Activated T-helper 2 cell treated with anti-CD3 and anti-CD28 coated beads, Interferon-gamma antibody, Interleukin-2, Interleukin-4, amounts not matched to agents 10 μg/mL and 5 μg/mL and 100 μg/mL, durations not matched to agents 14 hours and 24 hours and 36 hours (primary cell): ENCODE measurements around the gene ARF4. TPM values are rescaled to one million over a fixed set of nuclear protein-coding genes. Genes with fewer than 3 reads are reported as not detected.

ENCODE experiments used
- DNase-seq: peaks from one replicate; pipeline ENCODE4 v3.0.0; 2021; ENCODE audit warnings: low spot score
- H3K27ac Mint-ChIP-seq: one replicate; pipeline ENCODE4 v1.8.0; 2021; ENCODE audit warnings: mixed read lengths
- H3K27me3 Mint-ChIP-seq: one replicate; pipeline ENCODE4 v1.8.0; 2021; ENCODE audit warnings: low read depth, mixed read lengths
- H3K36me3 Mint-ChIP-seq: one replicate; pipeline ENCODE4 v1.8.0; 2021; ENCODE audit warnings: low read depth, mixed read lengths
- H3K4me1 Mint-ChIP-seq: one replicate; pipeline ENCODE4 v1.8.0; 2021; ENCODE audit warnings: low read depth, mixed read lengths
- H3K4me3 Mint-ChIP-seq: one replicate; pipeline ENCODE4 v1.8.0; 2021; ENCODE audit warnings: low read depth, mild to moderate bottlenecking, moderate library complexity, mixed read lengths
- H3K9me3 Mint-ChIP-seq: one replicate; pipeline ENCODE4 v1.8.0; 2021; ENCODE audit warnings: mixed read lengths
- intact Hi-C: fragments of 100-400 bp; cut with micrococcal nuclease; formaldehyde crosslinking; loops from one replicate; pipeline ENCODE4 v1.15.1; 2023
- total RNA-seq: library from RNA; stranded (reverse); gene quantifications from 2 replicates; pipeline ENCODE4 v1.2.3, GENCODE V29; 2022

The ARF4 gene
- total RNA-seq, 1 donor from 2014 or later = 95.6 TPM

DNA sequence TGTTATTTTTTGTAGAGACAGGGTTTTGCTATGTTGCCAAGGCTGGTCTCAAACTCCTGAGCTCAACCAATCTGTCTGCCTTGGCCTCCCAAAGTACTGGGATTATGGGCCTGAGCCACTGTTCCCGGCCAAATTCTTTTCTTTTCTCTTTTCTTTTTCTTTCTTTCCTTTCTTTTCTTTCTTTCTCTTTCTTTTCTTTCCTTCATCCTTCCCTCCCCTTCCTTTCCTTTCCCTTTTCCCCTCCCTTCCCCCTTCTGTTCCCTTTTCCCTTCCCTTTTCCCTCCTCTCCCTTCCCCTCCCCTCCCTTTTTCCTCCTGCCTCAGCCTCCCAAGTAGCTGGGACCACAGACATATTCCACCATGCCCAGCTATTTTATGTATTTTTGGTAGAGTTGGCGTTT is 3.1 kb upstream of the ARF4 start:
- Mint-ChIP-seq H3K27ac (no peak overlapping the region), H3K4me3 (no peak overlapping the region), H3K36me3 (peaks cover 42% of the 10 kb centered on the region), H3K27me3 (no peaks in the 10 kb centered on the region), H3K4me1 (peaks cover 17% of the 10 kb centered on the region), H3K9me3 (peaks cover 5% of the 10 kb centered on the region)
- no peak for DNase-seq
- intact Hi-C loops = no loop called here

DNA sequence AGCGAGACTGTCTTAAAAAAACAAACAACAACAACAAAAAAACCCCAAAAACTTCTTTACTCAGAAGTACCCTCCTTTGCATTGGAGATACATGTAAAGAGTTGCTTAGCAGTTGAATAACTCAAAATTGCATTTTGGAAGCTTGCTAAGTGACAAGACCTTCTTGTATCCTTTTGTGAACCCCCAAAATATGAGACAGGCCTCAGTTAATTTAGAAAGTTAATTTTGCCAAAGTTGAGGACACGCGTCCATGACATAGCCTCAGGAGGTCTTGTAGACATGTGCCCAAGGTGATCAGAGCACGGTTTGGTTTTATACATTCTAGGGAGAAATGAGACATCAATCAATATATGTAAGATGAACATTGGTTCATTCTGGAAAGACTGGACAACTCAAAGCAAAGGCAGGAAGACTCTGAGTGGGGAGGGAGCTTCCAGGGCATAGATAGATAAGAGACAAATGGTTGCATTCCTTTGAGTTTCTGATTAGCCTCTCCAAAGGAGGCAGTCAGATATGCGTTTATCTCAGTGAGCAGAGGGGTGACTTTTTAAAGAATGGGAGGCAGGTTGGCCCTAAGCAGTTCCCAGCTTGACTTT is 1.7 kb upstream of the ARF4 start:
- no peak for DNase-seq
- Mint-ChIP-seq H3K9me3 (no peaks in the 10 kb centered on the region), H3K27ac (peak overlapping the region; percentile 100), H3K4me1 (peaks cover 27% of the 10 kb centered on the region), H3K4me3 (peak overlapping the region; percentile 97), H3K27me3 (no peaks in the 10 kb centered on the region), H3K36me3 (peaks cover 47% of the 10 kb centered on the region)
- intact Hi-C loops = no loop called here

DNA sequence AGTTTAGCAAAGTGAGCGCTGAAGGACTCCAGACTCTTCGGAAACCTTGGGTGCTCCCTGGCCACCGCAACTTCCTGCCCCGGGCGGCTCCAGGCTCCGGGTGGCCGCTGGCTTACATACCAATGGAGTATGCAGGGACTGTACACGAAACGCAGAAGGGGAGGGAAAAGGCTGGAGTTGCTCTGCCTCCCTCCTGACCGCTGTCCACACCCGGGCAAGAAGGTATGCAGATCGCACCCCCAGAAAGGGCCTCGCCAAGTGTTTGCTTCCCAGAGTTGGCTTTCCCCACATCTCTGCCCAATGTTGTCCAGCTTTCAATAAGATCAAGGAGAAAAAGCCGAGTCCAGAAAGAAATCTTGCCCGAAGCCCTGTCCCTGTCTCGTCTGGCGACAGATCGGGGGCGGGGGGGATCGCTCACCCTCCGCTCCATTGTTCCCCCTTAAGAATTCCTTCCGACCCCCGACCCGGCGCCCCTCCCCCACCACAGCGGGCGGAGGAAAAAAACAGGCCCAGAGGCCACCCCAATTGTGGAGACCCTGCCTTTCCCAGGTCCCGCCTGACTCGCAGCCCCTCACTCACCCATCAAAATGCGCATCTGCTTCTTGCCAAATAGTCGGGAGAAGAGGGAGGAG is 533 bp downstream of the ARF4 start:
- Mint-ChIP-seq H3K9me3 (no peaks in the 10 kb centered on the region), H3K4me3 (peak overlapping the region; percentile 97), H3K4me1 (peaks cover 32% of the 10 kb centered on the region), H3K36me3 (peaks cover 54% of the 10 kb centered on the region), H3K27me3 (no peaks in the 10 kb centered on the region), H3K27ac (peak overlapping the region; percentile 99)
- DNase-seq = peak; percentile 67
- intact Hi-C loops = loop anchor here (1.0 kb wide), 4 partner anchors 40 to 367 kb away; partner anchors contain the start of genes PDE12 and SLMAP

DNA sequence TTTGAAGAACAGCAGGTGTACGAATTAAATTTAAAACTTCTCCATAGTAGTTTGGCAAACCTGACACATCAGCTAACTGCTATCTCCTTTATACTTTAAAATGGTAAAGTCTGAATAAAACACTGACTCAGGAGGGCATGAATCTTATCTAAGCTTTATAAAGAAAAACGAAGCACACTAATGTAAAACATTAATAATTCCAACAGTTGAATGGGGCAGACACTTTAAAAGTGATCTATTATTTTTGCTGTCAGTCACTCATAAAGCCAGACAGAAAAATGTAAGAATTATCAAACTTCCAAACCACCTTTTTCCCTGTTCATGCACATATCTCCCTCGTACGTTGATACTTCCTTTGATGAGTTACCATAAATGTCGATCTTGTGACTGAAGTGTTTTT is 2.6 kb downstream of the ARF4 start:
- H3K4me1 Mint-ChIP-seq = peaks cover 32% of the 10 kb centered on the region
- H3K36me3 Mint-ChIP-seq = peaks cover 62% of the 10 kb centered on the region
- DNase-seq = no peak
- no peaks in the 10 kb centered on the region for H3K27me3 Mint-ChIP-seq
- H3K9me3 Mint-ChIP-seq = no peaks in the 10 kb centered on the region
- peak overlapping the region; percentile 97 for H3K4me3 Mint-ChIP-seq
- intact Hi-C loops = no loop called here
- H3K27ac Mint-ChIP-seq = no peak overlapping the region

DNA sequence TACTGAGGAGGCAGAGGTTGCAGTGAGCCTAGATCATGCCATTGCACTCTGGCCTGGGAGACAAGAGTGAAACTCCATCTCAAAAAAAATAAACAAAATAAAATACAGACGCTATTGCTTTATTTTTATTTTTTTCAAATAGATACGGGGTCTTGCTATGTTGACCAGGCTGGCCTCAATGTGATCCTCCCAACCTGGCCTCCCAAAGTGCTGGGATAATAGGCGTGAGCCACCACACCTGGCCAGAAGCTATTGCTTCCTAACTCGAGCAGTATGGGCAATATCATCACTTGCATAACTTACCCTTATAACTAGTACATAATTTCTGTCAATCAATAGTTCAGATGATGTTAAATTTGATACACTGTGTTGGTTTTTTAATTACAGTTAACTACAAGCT is 3.0 kb downstream of the ARF4 start:
- H3K9me3 Mint-ChIP-seq = no peaks in the 10 kb centered on the region
- no peak overlapping the region for H3K27ac Mint-ChIP-seq
- peaks cover 60% of the 10 kb centered on the region for H3K36me3 Mint-ChIP-seq
- intact Hi-C loops = no loop called here
- peaks cover 29% of the 10 kb centered on the region for H3K4me1 Mint-ChIP-seq
- no peak for DNase-seq
- H3K27me3 Mint-ChIP-seq = no peaks in the 10 kb centered on the region
- peak overlapping the region; percentile 97 for H3K4me3 Mint-ChIP-seq

DNA sequence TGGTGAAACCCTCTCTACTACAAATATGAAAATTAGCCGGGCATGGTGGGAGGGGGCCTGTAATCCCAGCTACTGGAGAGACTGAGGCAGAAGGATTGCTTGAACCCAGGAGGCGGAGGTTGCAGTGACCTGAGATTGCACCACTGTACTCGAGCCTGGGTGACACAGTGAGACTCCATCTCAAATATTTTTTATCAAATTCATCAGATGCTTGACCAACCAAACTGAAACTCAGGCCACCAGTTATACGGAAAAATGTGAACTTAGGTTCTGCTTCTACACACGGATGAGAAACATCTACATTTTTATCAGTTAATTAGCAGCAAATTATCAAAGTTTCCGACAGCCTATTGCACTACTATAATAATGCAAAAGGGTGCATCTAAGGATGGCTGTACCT is 4.8 kb downstream of the ARF4 start:
- intact Hi-C loops = no loop called here
- H3K27me3 Mint-ChIP-seq = no peaks in the 10 kb centered on the region
- no peak for DNase-seq
- H3K36me3 Mint-ChIP-seq = peaks cover 58% of the 10 kb centered on the region
- H3K9me3 Mint-ChIP-seq = no peaks in the 10 kb centered on the region
- no peak overlapping the region for H3K27ac Mint-ChIP-seq
- H3K4me1 Mint-ChIP-seq = peaks cover 27% of the 10 kb centered on the region
- H3K4me3 Mint-ChIP-seq = no peak overlapping the region

DNA sequence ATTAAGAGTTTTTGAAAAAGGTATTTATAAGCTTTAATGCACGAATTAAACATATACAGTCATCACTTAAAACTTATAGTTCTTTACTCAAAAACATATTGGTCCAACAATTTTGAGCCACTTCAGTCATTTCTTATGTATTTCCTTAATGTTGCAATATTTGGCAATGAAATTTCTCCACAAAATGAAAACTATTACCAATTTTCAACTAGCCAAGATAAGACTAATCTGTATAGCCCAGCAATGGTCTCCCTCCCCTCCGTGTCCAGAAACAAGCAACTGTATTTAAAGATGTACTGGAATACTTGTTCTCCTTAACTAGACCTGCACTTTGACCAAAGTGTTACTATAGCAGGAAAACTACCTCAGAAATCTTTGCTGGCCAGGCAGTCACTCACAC is 9.2 kb downstream of the ARF4 start:
- Mint-ChIP-seq H3K4me1 (peaks cover 20% of the 10 kb centered on the region), H3K27ac (no peak overlapping the region), H3K9me3 (no peaks in the 10 kb centered on the region), H3K27me3 (no peaks in the 10 kb centered on the region), H3K36me3 (peaks cover 54% of the 10 kb centered on the region), H3K4me3 (no peak overlapping the region)
- DNase-seq = no peak
- intact Hi-C loops = no loop called here

DNA sequence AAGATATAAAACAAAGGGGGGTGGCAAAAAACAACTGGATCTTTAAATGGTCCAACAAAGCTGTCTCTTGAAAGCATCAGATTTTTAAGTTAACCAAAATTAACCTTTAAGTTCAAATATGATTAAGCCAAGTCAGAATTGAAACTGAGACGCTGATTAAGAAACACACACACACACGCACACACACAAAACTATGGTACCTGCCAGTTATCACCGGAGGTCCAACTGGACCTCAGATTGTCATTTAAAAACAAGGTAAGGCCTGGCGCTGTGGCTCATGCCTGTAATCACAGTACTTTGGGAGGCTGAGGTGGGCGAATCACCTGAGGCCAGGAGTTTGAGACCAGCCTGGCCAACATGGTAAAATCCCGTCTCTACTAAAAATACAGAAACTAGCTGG is 10.4 kb downstream of the ARF4 start:
- H3K4me1 Mint-ChIP-seq = peaks cover 20% of the 10 kb centered on the region
- no peak for DNase-seq

DNA sequence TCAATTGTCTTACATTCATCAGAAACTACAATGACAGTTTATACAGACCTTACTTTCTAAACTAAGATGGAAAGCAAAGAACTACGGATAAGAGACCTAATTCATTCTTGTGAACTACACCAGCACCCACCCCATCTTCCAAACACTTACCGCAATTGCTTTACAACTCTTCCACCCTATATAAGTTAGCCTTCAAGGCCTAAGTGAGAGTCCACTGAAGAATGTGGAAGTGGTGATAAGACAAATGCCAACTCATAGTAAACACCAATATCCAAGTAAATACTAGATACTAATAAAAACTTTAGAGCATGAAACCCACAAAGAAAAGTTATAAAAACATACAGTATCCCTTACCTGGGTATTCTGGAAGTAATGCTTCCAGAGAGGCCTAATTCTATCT is 13.6 kb downstream of the ARF4 start:
- Mint-ChIP-seq H3K36me3 (peaks cover 57% of the 10 kb centered on the region), H3K4me3 (no peak overlapping the region), H3K27ac (no peak overlapping the region), H3K9me3 (no peaks in the 10 kb centered on the region), H3K27me3 (no peaks in the 10 kb centered on the region), H3K4me1 (peaks cover 17% of the 10 kb centered on the region)
- no peak for DNase-seq
- intact Hi-C loops = no loop called here

More for the DNA sequence above, 10.4 kb downstream of the ARF4 start:
- Mint-ChIP-seq H3K27me3 (no peaks in the 10 kb centered on the region), H3K27ac (peak overlapping the region; percentile 12), H3K36me3 (peaks cover 49% of the 10 kb centered on the region), H3K4me3 (no peak overlapping the region), H3K9me3 (no peaks in the 10 kb centered on the region)
- intact Hi-C loops = no loop called here

DNA sequence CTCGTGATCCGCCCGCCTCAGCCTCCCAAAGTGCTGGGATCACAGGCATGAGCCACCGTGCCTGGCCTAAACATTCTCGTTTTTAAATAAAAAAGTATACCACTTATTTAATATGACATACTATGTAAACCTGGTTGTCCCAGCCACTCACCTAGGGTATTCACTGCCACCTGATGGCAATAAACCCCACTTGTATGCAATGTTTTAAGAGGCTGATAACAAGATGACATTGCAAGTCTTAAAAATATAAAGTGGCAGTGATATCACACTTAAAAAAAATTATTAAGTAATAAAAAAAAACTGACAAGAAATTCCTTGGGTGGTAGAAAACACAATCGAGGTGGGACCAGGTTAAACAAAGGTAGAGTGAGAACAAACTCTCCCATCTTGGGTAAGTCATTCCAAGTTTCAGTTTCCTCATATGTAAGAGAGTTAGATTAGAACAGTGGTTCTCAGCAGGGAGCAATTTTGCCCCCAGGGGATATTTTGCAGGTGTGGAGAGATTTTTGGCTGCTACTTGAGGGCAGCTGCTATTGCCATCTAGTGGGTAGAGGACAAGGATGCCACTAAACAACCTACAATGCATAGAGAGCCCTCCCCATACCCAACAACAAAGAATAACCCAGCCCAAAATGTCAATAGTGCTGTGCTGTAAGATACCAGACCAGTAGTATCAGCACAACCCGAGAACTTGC is 14.5 kb downstream of the ARF4 start:
- DNase-seq = no peak
- Mint-ChIP-seq H3K27me3 (no peaks in the 10 kb centered on the region), H3K9me3 (no peaks in the 10 kb centered on the region), H3K36me3 (peaks cover 60% of the 10 kb centered on the region), H3K4me1 (peaks cover 20% of the 10 kb centered on the region), H3K4me3 (no peak overlapping the region), H3K27ac (no peak overlapping the region)
- intact Hi-C loops = no loop called here

DNA sequence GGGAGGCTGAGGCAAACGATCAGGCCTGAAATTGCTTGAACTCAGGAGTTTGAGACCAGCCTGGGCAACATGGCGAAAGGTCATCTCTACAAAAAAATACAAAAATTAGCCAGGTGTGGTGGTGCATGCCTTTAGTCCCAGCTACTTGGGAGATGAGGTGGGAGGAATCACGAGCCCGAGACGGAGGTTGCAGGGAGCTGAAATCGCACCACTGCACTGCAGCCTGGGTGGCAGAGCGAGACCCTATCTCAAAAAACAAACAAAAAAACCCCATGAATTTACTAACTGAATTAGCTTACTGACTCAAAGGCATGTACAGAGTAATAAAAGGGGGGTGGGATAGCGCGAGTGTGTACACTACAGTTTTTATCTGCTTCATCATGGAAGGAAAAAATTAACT is 19.3 kb downstream of the ARF4 start:
- no peak overlapping the region for H3K4me3 Mint-ChIP-seq
- no peaks in the 10 kb centered on the region for H3K9me3 Mint-ChIP-seq
- no peak overlapping the region for H3K27ac Mint-ChIP-seq
- DNase-seq = no peak
- intact Hi-C loops = no loop called here
- H3K27me3 Mint-ChIP-seq = no peaks in the 10 kb centered on the region
- H3K36me3 Mint-ChIP-seq = peaks cover 63% of the 10 kb centered on the region
- H3K4me1 Mint-ChIP-seq = peaks cover 20% of the 10 kb centered on the region

DNA sequence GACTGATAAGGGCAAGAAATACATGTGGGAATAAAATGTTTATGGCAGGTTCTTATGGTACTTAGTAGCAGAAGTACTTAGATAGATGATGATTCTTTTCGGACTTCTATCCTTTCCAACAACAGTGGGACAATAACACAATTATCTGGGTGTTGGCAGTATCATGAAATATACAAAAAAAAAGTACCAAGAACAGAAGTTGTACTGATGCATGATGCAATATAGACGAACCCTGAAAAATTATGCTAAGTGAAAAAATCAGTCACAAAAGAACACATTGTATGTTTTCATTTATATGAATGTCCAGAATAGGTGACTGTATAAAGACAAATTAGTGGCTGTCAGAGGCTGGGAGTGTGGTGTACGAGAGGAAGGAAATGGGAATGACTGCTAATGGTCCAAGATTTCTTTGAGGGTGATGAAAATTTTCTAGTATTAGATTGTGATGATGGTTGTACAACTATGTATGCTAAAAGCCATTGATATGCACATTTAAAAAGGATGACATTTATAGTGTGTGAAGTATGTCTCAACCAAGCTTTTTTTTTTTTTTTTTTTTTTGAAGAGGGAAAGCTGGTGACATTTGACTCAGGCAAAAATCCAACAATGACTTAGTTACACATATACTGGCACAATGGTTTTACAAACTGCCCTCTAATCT is 21.0 kb downstream of the ARF4 start:
- no peak overlapping the region for H3K4me3 Mint-ChIP-seq
- H3K36me3 Mint-ChIP-seq = peaks cover 68% of the 10 kb centered on the region
- H3K27me3 Mint-ChIP-seq = no peaks in the 10 kb centered on the region
- intact Hi-C loops = no loop called here
- no peaks in the 10 kb centered on the region for H3K9me3 Mint-ChIP-seq
- H3K4me1 Mint-ChIP-seq = peaks cover 22% of the 10 kb centered on the region
- no peak for DNase-seq
- H3K27ac Mint-ChIP-seq = peak overlapping the region; percentile 7

DNA sequence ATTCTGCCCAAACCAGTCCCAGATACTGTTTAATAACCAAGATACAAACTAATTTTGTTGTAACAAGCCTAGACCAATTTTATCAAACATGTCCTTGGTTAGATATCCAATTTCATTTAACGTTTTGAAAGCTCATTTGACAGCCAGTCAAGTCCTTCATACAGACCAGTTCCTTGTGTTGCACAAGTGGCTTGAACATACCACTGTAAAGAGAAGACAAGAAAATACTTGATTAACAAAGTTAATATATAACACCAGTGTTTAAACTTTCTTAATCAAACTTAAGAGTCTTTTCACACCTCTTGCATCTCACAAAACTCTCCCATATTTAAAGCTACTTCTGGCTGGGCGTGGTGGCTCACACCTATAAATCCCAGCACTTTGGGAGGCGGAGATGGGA is 25.0 kb downstream of the ARF4 start:
- intact Hi-C loops = no loop called here
- no peaks in the 10 kb centered on the region for H3K9me3 Mint-ChIP-seq
- no peak overlapping the region for H3K4me3 Mint-ChIP-seq
- H3K27me3 Mint-ChIP-seq = no peaks in the 10 kb centered on the region
- no peak for DNase-seq
- no peak overlapping the region for H3K27ac Mint-ChIP-seq
- H3K36me3 Mint-ChIP-seq = peaks cover 56% of the 10 kb centered on the region
- H3K4me1 Mint-ChIP-seq = peaks cover 12% of the 10 kb centered on the region
